CD4-positive, alpha-beta T cell (primary cell): ENCODE data around the gene CATSPERE. TPM values are rescaled to one million over a fixed set of nuclear protein-coding genes. Genes with fewer than 3 reads are reported as not detected.
A peak's percentile ranks its signal among the peaks of the same experiment; 100 is the strongest.

Source experiments
- ATAC-seq: fragments of 200-7000 bp; cut with Tn5 transposase; one replicate; pipeline ENCODE4 v1.10.0; 2022; ENCODE audit warnings: mild to moderate bottlenecking; ENCODE audit not compliant: poor library complexity
- CTCF ChIA-PET: fragments of 350-600 bp; sonication (Branson Sonifier 250); formaldehyde crosslinking; loops from one replicate; lab custom pipeline; 2021; ENCODE audit warnings: antibody characterized with exemption, inconsistent platforms; lab: Charles Lee
- POLR2A ChIA-PET: fragments of 350-600 bp; sonication (Branson Sonifier 250); formaldehyde crosslinking; loops from one replicate; lab custom pipeline; 2021; ENCODE audit warnings: antibody characterized with exemption, inconsistent platforms; lab: Charles Lee
- DNase-seq, 14 experiments: peaks; one replicate each; pipeline ENCODE4 v3.0.0-alpha.2; 2013 to 2020; ENCODE audit warnings: mixed read lengths in 2 of 14
- H3K27ac ChIP-seq, 2 donors: one replicate each; pipeline versions ENCODE4 v1.5.1 to v1.7.0; 2013; ENCODE audit warnings: low read length in 2 of 2, low read depth in 1 of 2, mild to moderate bottlenecking in 1 of 2
- H3K27me3 ChIP-seq, 2 experiments: 1 replicate in 1 of 2; 2 replicates in 1 of 2; pipeline versions ENCODE4 v1.6.1 to v1.7.0; 2013; ENCODE audit warnings: low read length in 2 of 2, control low read depth in 1 of 2, mild to moderate bottlenecking in 1 of 2, moderate library complexity in 1 of 2; ENCODE audit not compliant: insufficient read depth in 2 of 2, control insufficient read depth in 1 of 2
- H3K36me3 ChIP-seq: one replicate; pipeline ENCODE4 v1.6.1; 2013; ENCODE audit warnings: low read length, control low read depth; ENCODE audit not compliant: insufficient read depth
- H3K4me1 ChIP-seq: one replicate; pipeline ENCODE4 v1.6.1; 2013; ENCODE audit warnings: low read length, control low read depth; ENCODE audit not compliant: insufficient read depth
- H3K4me3 ChIP-seq: one replicate; pipeline ENCODE4 v1.5.1; 2013; ENCODE audit warnings: mild to moderate bottlenecking, low read length, moderate library complexity
- H3K9me3 ChIP-seq, 2 experiments: 1 replicate in 1 of 2; 2 replicates in 1 of 2; pipeline versions ENCODE4 v1.6.1 to v1.7.0; 2013; ENCODE audit warnings: low read length in 2 of 2, mild to moderate bottlenecking in 2 of 2, control low read depth in 1 of 2, moderate library complexity in 1 of 2; ENCODE audit not compliant: control insufficient read depth in 1 of 2, insufficient read depth in 1 of 2
- H3K27ac Mint-ChIP-seq: one replicate; pipeline ENCODE4 v1.8.0; 2020; ENCODE audit warnings: mixed read lengths
- H3K27me3 Mint-ChIP-seq: one replicate; pipeline ENCODE4 v1.8.0; 2021; ENCODE audit warnings: mixed read lengths
- H3K36me3 Mint-ChIP-seq: one replicate; pipeline ENCODE4 v1.8.0; 2021; ENCODE audit warnings: low read depth, mixed read lengths
- H3K4me1 Mint-ChIP-seq: one replicate; pipeline ENCODE4 v1.8.0; 2021; ENCODE audit warnings: low read depth, mixed read lengths
- H3K4me3 Mint-ChIP-seq: one replicate; pipeline ENCODE4 v1.8.0; 2020; ENCODE audit warnings: mild to moderate bottlenecking, mixed read lengths
- H3K9me3 Mint-ChIP-seq: one replicate; pipeline ENCODE4 v1.8.0; 2020; ENCODE audit warnings: mixed read lengths
- CTCF ChIP-seq: fragments of 200-600 bp; IDR thresholded peaks from one replicate; pipeline ENCODE4 v1.8.0; 2022; ENCODE audit warnings: antibody characterized with exemption, mild to moderate bottlenecking
- intact Hi-C, 2 experiments: fragments of 100-400 bp; cut with DNase I in 1 of 2; cut with micrococcal nuclease in 1 of 2; formaldehyde crosslinking; loops; one replicate each; pipeline versions ENCODE4 v1.15.1 to v1.9.0; 2023 to 2025; cut with DNase I, micrococcal nuclease
- total RNA-seq, 174 experiments: library from RNA in 2 of 174; stranded (reverse) in 2 of 174; gene quantifications; one replicate each; pipeline ENCODE4 v1.2.3 and lab custom pipeline; 2021 to 2026

CATSPERE gene
- total RNA-seq, 2 experiments from 2014 or later, result 0.91 to 1.4 TPM

- Histone ChIP-seq H3K9me3 (no peaks in the 10 kb centered on the region), H3K36me3 (peaks cover 18% of the 10 kb centered on the region), H3K4me3 (peak overlapping the region; percentile 80), H3K27me3 (no peaks in the 10 kb centered on the region), H3K27ac (no peak overlapping the region), H3K4me1 (peaks cover 23% of the 10 kb centered on the region)
- Mint-ChIP-seq H3K4me1 (peaks cover 34% of the 10 kb centered on the region), H3K27ac (no peak overlapping the region), H3K9me3 (no peaks in the 10 kb centered on the region), H3K27me3 (no peaks in the 10 kb centered on the region), H3K4me3 (no peak overlapping the region), H3K36me3 (peaks cover 22% of the 10 kb centered on the region)
- ATAC-seq (no peak), DNase-seq (no peak)
- CTCF ChIA-PET, result interaction anchor here (0.5 to 1.1 kb wide), 2 partner anchors 11 to 380 kb away, joined by 3 to 4 read pairs; no protein-coding TSS in a partner anchor
- TF ChIP-seq CTCF, result no peak
- POLR2A ChIA-PET, result interaction anchor here (0.7 to 2.8 kb wide), 7 partner anchors 76 to 317 kb away, joined by 3 to 39 read pairs (median 5); partner anchors contain the start of genes COX20 and HNRNPU
- intact Hi-C loops, result loop anchor here (5.0 to 10.0 kb wide), 7 partner anchors 183 to 1910 kb away; partner anchors contain the start of genes CEP170 (in 1 of the 2), CNST (in 1 of the 2), COX20 (in 1 of the 2) and HNRNPU (in 1 of the 2)
Observed at GRCh38 chr1:244654108-244655038, 193.3 kb downstream of the CATSPERE start.

GRCh38 chr1:244655186-244655585 lies 194.1 kb downstream of the CATSPERE start:
- H3K36me3 Mint-ChIP-seq, result peaks cover 30% of the 10 kb centered on the region
- H3K4me1 ChIP-seq, result peaks cover 23% of the 10 kb centered on the region
- ChIA-PET POLR2A (no interaction called here), CTCF (no interaction called here)
- ATAC-seq, result no peak
- H3K27me3 Mint-ChIP-seq, result no peaks in the 10 kb centered on the region
- no peak for DNase-seq
- no peak for TF ChIP-seq CTCF
- no peak overlapping the region for H3K4me3 Mint-ChIP-seq
- H3K4me3 ChIP-seq, result no peak overlapping the region
- intact Hi-C loops, result loop anchor here (10.0 kb wide), 4 partner anchors 320 to 1910 kb away; partner anchors contain the start of genes CNST (in 1 of the 2) and TFB2M (in 1 of the 2)
- H3K27ac Mint-ChIP-seq, result no peak overlapping the region
- peaks cover 24% of the 10 kb centered on the region for H3K36me3 ChIP-seq
- no peaks in the 10 kb centered on the region for H3K27me3 ChIP-seq
- H3K9me3 ChIP-seq, result no peaks in the 10 kb centered on the region
- H3K9me3 Mint-ChIP-seq, result no peaks in the 10 kb centered on the region
- peaks cover 39% of the 10 kb centered on the region for H3K4me1 Mint-ChIP-seq
- H3K27ac ChIP-seq, result no peak overlapping the region

GRCh38 chr1:244657421-244657820 lies 196.3 kb downstream of the CATSPERE start:
- Mint-ChIP-seq H3K9me3 (no peaks in the 10 kb centered on the region), H3K4me3 (peak overlapping the region; percentile 28), H3K4me1 (peaks cover 36% of the 10 kb centered on the region), H3K36me3 (peaks cover 38% of the 10 kb centered on the region), H3K27me3 (no peaks in the 10 kb centered on the region), H3K27ac (no peak overlapping the region)
- H3K4me1 ChIP-seq, result peaks cover 16% of the 10 kb centered on the region
- intact Hi-C loops, result loop anchor here (10.0 kb wide), 4 partner anchors 317 to 1907 kb away; partner anchors contain the start of genes CNST (in 1 of the 2) and TFB2M (in 1 of the 2)
- H3K4me3 ChIP-seq, result no peak overlapping the region
- H3K27me3 ChIP-seq, result no peaks in the 10 kb centered on the region
- H3K36me3 ChIP-seq, result peaks cover 24% of the 10 kb centered on the region
- H3K27ac ChIP-seq, result no peak overlapping the region
- DNase-seq, result no peak
- no peaks in the 10 kb centered on the region for H3K9me3 ChIP-seq
- TF ChIP-seq CTCF, result no peak
- ChIA-PET POLR2A (no interaction called here), CTCF (interaction anchor here (0.6 kb wide), 1 partner anchor 360 kb away, joined by 3 read pairs; no protein-coding TSS in a partner anchor)
- ATAC-seq, result no peak
